HG02759 (cell line): ENCODE data around the gene SPAAR.

Experiments
- ATAC-seq: cut with Tn5 transposase; IDR thresholded peaks from one replicate; pipeline ENCODE4 v1.9.1; 2021; ENCODE audit warnings: mild to moderate bottlenecking, moderate library complexity; ENCODE audit not compliant: unreplicated experiment

Gene SPAAR

DNA sequence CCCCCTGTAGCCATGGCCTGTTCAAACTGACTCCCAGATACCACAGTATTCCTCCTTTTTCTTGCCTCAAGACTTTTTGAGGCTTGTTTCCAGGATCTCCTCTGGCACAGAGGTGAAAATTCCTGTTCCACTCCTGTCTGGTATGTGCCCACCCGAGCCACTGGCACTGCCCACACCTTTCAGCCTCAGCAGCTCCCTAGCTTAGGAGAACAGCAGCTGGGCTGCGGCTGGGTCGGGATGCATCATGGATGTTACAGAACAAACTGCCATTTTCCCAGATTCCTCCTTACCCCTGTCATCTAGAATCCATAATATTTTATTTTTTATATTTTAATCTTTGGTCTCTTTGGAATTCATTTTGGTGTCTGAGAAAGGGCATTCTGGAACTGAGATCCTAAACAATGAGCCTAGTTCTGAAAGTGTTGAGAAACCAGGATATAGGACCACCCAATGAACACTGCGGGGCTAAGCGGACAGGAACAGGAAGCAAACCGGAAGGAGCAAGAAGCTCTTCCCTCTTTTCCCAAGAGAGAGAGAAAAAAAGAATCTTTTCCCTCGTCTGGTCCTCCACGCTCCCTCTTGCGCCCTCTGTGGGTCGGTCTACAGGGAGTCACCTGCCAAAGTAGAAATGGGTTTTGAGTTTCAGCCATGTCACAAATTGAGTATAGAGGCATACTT lies 36.2 kb downstream of the SPAAR start:
- ATAC-seq, result no peak

DNA sequence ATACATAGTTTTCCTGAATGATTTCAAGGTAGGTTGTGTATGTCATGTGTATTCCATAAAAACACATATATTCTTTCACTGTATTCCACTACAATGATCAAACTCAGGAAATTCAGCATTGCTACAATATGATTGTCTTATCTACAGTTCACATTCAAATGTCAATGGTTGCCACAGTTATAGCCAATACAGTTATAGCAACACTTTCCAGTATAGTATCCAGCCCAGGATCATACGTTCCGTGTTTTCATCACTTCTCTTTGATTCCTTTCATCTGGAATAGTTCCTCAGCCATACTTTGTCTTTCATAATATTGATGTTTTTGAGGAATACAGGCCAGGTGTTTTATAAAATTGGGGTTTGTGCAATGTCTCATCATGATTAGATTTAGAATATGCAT lies 39.2 kb downstream of the SPAAR start:
- no peak for ATAC-seq

DNA sequence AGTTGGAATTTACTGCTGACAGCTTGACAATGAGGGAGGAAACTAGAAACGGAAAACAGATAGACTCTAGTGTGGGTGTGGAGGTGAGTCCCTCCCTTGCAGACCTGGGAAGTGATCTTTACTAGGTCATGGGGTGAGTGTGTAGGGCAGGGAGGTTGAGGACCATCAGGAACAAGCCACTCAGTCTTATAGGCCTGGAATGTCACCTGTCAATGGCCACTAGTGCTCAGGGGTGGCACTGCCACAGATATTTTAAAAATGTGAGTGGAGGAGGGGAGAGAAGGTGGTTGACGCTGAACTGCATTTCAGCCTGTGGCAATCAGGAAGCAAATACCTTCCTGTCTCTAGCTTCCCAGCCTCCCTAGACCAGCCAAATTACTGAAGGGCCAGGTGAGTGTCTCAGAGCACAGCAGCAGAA lies 39.6 kb downstream of the SPAAR start:
- no peak for ATAC-seq

- no peak for ATAC-seq
Measured at GRCh38 chr9:35951736-35952135, 42.4 kb downstream of the SPAAR start.

GRCh38 chr9:35952526-35953191 lies 43.4 kb downstream of the SPAAR start:
- no peak for ATAC-seq

- ATAC-seq, result no peak
Measured at GRCh38 chr9:35954942-35955546, 45.8 kb downstream of the SPAAR start.

DNA sequence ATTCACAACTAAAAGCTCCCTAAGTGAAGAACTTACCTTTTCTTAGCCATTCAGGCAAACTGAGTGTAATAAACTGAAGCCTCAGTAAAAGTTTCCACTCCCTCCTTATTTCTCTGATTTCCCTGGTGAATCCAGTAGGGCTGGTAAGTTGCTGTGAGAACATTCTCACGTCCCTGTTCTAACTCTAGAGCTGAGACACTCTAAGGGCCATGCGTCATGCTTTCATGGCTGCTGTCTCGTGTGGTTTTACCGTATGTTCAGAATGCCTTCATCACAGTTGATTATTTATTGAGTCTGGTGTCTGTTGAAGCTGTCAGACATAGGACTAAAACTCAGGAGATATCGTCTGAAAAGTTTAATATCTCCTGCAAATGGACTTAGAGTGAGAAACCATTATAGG lies 47.4 kb downstream of the SPAAR start:
- no peak for ATAC-seq

DNA sequence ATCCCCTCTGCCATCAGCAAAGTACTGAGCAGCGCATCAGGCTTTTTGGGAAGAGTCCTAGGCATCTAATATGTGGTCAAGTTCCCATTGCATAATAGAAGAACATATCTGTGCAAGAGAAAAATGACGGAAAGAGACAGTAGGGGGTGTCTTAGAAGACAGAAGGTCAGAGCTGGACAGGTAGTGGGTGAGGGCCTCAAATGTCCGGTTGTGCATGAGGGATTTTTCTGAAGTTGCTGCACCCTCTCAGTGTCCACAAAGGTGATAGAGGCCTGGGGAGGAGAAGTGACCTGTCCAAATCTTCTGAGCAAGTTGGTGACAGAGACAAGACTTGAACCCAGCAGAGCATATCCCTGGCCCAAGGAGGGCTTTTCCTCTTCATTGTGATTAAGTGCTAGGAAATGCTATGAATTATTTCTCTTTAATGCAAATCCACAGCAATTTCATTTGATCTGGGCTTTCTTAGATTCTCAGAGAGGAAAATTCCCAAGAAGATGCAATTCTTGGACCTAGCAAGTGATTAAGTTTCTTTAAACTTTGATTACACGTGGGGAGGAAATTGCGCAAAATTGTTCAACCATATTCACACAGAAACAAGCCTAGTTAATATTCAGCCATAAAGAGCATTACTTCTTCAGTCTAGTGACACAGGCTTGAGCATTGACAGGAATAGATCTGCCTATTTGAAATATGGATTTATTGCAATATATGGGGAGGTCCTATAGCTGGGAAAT lies 49.0 kb downstream of the SPAAR start, which contains the start of gene OR2S2:
Gene OR2S2 (minus strand): TSS at position 51 of the 734 bp plus-strand sequence. CDS start 56 bp downstream, outside the sequence.
- no peak for ATAC-seq

- ATAC-seq, result no peak
Measured at GRCh38 chr9:35960039-35960655, 50.9 kb downstream of the SPAAR start.
